ENCODE measurements around the gene SLC43A3. TPM values are rescaled to one million over a fixed set of nuclear protein-coding genes. Genes with fewer than 3 reads are reported as not detected.

SLC43A3 gene
- total and polyA plus RNA-seq, 2 donors (not counting 3 experiments of a cell fraction or from before 2014, with no cell fraction given): 68.9 to 104 TPM

DNA sequence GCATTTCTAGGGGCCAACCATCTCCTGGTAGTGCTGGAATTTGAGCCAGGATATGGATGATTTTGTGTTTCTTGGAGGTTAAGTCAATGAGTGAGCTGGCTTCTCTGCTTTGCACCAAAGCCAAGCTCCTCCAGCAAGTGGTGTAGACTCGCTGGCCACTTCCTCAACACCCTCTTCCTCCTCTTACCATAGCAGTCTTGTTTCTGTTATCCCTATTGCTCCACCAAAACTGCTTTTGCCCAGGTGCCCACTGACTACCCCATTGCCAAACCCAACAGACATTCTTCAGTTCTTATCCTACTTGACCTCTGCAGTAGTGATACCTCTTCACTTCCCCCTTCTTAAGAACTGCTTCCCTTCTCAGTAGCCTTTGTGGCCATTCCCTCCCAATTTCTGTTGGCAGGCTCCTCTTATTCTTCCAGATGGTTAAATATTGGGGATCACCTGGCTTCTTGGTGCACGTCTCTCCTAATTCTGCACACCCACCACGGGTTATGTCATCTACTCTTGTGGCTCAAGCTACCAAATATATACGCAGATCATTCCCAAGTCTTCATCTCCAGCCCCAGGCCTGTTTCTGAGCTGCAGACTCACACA lies 29.4 kb downstream of the SLC43A3 start:
- dilution Hi-C loops (cut with MboI; ENCODE audit: extremely low pct_ligation_motif_present, low sequenced_read_pairs) (no loop called here), intact Hi-C loops (cut with micrococcal nuclease) (no loop called here)
- no peak overlapping the region for H2AFZ ChIP-seq (ENCODE audit: low read depth, low read length)
- H3K4me1 ChIP-seq (ENCODE audit: control insufficient read depth, extremely low read depth, insufficient read depth, low read length): peaks cover 7% of the 10 kb centered on the region
- BruUV-seq (replicated peaks): no TSS peak
- H3K27me3 ChIP-seq (ENCODE audit: control insufficient read depth in 2 of 2, insufficient read depth in 2 of 2, low read length in 2 of 2): peaks cover 0 to 12% of the 10 kb centered on the region in 2 experiments
- TF ChIP-seq, protein P1, sequence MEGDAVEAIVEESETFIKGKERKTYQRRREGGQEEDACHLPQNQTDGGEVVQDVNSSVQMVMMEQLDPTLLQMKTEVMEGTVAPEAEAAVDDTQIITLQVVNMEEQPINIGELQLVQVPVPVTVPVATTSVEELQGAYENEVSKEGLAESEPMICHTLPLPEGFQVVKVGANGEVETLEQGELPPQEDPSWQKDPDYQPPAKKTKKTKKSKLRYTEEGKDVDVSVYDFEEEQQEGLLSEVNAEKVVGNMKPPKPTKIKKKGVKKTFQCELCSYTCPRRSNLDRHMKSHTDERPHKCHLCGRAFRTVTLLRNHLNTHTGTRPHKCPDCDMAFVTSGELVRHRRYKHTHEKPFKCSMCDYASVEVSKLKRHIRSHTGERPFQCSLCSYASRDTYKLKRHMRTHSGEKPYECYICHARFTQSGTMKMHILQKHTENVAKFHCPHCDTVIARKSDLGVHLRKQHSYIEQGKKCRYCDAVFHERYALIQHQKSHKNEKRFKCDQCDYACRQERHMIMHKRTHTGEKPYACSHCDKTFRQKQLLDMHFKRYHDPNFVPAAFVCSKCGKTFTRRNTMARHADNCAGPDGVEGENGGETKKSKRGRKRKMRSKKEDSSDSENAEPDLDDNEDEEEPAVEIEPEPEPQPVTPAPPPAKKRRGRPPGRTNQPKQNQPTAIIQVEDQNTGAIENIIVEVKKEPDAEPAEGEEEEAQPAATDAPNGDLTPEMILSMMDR (IDR thresholded peaks at IDR 0.05; ENCODE audit: extremely low read depth in 1 of 2, insufficient read depth in 1 of 2, low read depth in 1 of 2, low read length in 2 of 2): no peak
- TF ChIP-seq EZH2 (IDR thresholded peaks at IDR 0.05; ENCODE audit: borderline replicate concordance, low read depth, low read length, severe bottlenecking): no peak
- no peak for TF ChIP-seq POLR2AphosphoS5 (IDR thresholded peaks at IDR 0.05; ENCODE audit: insufficient read depth, low read depth, low read length)
- TF ChIP-seq MYC (IDR thresholded peaks at IDR 0.05; ENCODE audit: low read depth, low read length): no peak
- no peak for TF ChIP-seq POLR2A (IDR thresholded peaks at IDR 0.05; ENCODE audit: low read depth, low read length)
- no peak overlapping the region for H3K4me2 ChIP-seq (ENCODE audit: insufficient read depth, low read length)
- POLR2A ChIA-PET: no interaction called here
- CTCF ChIA-PET: no interaction called here
- H3K9ac ChIP-seq (replicated peaks; ENCODE audit: extremely low read depth, insufficient read depth, low read length): no peak overlapping the region
- no peaks in the 10 kb centered on the region for H3K79me2 ChIP-seq (ENCODE audit: control insufficient read depth, insufficient read depth, low read length)
- H3K36me3 ChIP-seq (ENCODE audit: control insufficient read depth in 2 of 2, extremely low read depth in 1 of 2, insufficient read depth in 2 of 2, low read length in 2 of 2): no peaks in the 10 kb centered on the region
- no peak overlapping the region for H3K27ac ChIP-seq (ENCODE audit: insufficient read depth, low read depth, low read length)
- FAIRE-seq (no peak), DNase-seq (ENCODE audit: low read depth, low spot score) (no peak)
- no peaks in the 10 kb centered on the region for H3K9me1 ChIP-seq (replicated peaks; ENCODE audit: control insufficient read depth, extremely low read depth, insufficient read depth, low read length)
- no peaks in the 10 kb centered on the region for H4K20me1 ChIP-seq (replicated peaks; ENCODE audit: control insufficient read depth, extremely low read depth, insufficient read depth, low read length)
- H3K4me3 ChIP-seq (replicated peaks in 1 of 3; ENCODE audit: insufficient read depth in 1 of 3, low read depth in 1 of 3, low read length in 3 of 3): no peak overlapping the region
- no peaks in the 10 kb centered on the region for H3K9me3 ChIP-seq (replicated peaks; ENCODE audit: control insufficient read depth, insufficient read depth, low read length)

DNA sequence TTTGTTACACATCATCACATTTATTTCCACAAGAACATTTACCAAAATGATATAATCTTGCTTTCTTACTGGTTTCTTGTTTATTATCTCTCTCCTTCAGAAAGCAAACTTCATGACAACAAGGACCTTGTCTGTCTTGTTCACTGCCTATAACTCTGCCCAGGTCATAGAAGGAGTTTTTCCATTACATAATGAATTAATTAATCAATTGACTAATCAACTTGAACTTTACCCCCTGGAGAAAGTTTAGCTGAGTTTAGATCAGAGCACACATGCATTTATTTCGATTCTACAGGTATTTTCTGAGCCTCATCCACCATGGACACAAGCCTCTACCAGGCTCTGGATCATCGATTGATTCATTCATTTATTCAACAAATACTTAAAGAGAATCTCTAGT lies 30.2 kb downstream of the SLC43A3 start:
- H3K9me3 ChIP-seq (replicated peaks; ENCODE audit: control insufficient read depth, insufficient read depth, low read length): no peaks in the 10 kb centered on the region
- FAIRE-seq (no peak), DNase-seq (ENCODE audit: low read depth, low spot score) (no peak)
- H3K27me3 ChIP-seq (ENCODE audit: control insufficient read depth in 2 of 2, insufficient read depth in 2 of 2, low read length in 2 of 2): peaks cover 0 to 12% of the 10 kb centered on the region in 2 experiments
- no peak overlapping the region for H3K4me2 ChIP-seq (ENCODE audit: insufficient read depth, low read length)
- H3K4me1 ChIP-seq (ENCODE audit: control insufficient read depth, extremely low read depth, insufficient read depth, low read length): peaks cover 7% of the 10 kb centered on the region
- intact Hi-C loops (cut with micrococcal nuclease) (no loop called here), dilution Hi-C loops (cut with MboI; ENCODE audit: extremely low pct_ligation_motif_present, low sequenced_read_pairs) (no loop called here)
- no peak overlapping the region for H3K9ac ChIP-seq (replicated peaks; ENCODE audit: extremely low read depth, insufficient read depth, low read length)
- CTCF ChIA-PET: no interaction called here
- no peaks in the 10 kb centered on the region for H3K36me3 ChIP-seq (ENCODE audit: control insufficient read depth in 2 of 2, extremely low read depth in 1 of 2, insufficient read depth in 2 of 2, low read length in 2 of 2)
- H3K79me2 ChIP-seq (ENCODE audit: control insufficient read depth, insufficient read depth, low read length): no peaks in the 10 kb centered on the region
- no peak overlapping the region for H3K27ac ChIP-seq (ENCODE audit: insufficient read depth, low read depth, low read length)
- H4K20me1 ChIP-seq (replicated peaks; ENCODE audit: control insufficient read depth, extremely low read depth, insufficient read depth, low read length): no peaks in the 10 kb centered on the region
- POLR2A ChIA-PET: no interaction called here
- no peak for TF ChIP-seq POLR2A (IDR thresholded peaks at IDR 0.05; ENCODE audit: low read depth, low read length)
- TF ChIP-seq GATA2 (IDR thresholded peaks at IDR 0.05; ENCODE audit: insufficient read depth, insufficient read length, low read depth, low read length): no peak
- TF ChIP-seq, protein P1 (IDR thresholded peaks at IDR 0.05; ENCODE audit: extremely low read depth in 1 of 2, insufficient read depth in 1 of 2, low read depth in 1 of 2, low read length in 2 of 2): no peak
- TF ChIP-seq FOS (IDR thresholded peaks at IDR 0.05; ENCODE audit: borderline replicate concordance, insufficient read depth, low read length): no peak
- no peak for TF ChIP-seq EZH2 (IDR thresholded peaks at IDR 0.05; ENCODE audit: borderline replicate concordance, low read depth, low read length, severe bottlenecking)
- TF ChIP-seq, protein P2, sequence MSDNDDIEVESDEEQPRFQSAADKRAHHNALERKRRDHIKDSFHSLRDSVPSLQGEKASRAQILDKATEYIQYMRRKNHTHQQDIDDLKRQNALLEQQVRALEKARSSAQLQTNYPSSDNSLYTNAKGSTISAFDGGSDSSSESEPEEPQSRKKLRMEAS (IDR thresholded peaks at IDR 0.05; ENCODE audit: insufficient read depth, insufficient read length): no peak
- no peak for TF ChIP-seq POLR2AphosphoS5 (IDR thresholded peaks at IDR 0.05; ENCODE audit: insufficient read depth, low read depth, low read length)
- H3K4me3 ChIP-seq (replicated peaks in 1 of 3; ENCODE audit: insufficient read depth in 1 of 3, low read depth in 1 of 3, low read length in 3 of 3): no peak overlapping the region
- no peak overlapping the region for H2AFZ ChIP-seq (ENCODE audit: low read depth, low read length)
- H3K9me1 ChIP-seq (replicated peaks; ENCODE audit: control insufficient read depth, extremely low read depth, insufficient read depth, low read length): no peaks in the 10 kb centered on the region
- BruUV-seq (replicated peaks): no TSS peak
